Vagina (tissue), 2 donors: ENCODE data around the gene RALGAPA1.
"Not testable (repeated sequence)": the region's sequence is repeated elsewhere in the genome, so short reads cannot be mapped to it uniquely, and the experiment has no call there.

Source experiments
- CTCF ChIP-seq, 3 experiments: fragments of 450-650 bp in 2 of 3; fragments of 200-600 bp in 1 of 3; sonication (generic) in 1 of 3; IDR thresholded peaks; one replicate each; pipeline ENCODE4 v1.5.1; 2017 to 2019; ENCODE audit warnings: antibody characterized with exemption in 3 of 3, mild to moderate bottlenecking in 2 of 3, moderate library complexity in 2 of 3
- POLR2A ChIP-seq, 2 donors: fragments of 450-650 bp; IDR thresholded peaks; one replicate each; pipeline ENCODE4 v1.6.1; 2017; ENCODE audit warnings: antibody characterized with exemption in 2 of 2, mild to moderate bottlenecking in 2 of 2, moderate library complexity in 2 of 2

- TF ChIP-seq CTCF, POLR2A (IDR thresholded peaks at IDR 0.05): not testable (repeated sequence)
These were observed 125.4 kb downstream of the RALGAPA1 start for GRCh38 chr14:35683688-35684087.
